ENCODE results near the gene SGPP2.

The SGPP2 gene

DNA sequence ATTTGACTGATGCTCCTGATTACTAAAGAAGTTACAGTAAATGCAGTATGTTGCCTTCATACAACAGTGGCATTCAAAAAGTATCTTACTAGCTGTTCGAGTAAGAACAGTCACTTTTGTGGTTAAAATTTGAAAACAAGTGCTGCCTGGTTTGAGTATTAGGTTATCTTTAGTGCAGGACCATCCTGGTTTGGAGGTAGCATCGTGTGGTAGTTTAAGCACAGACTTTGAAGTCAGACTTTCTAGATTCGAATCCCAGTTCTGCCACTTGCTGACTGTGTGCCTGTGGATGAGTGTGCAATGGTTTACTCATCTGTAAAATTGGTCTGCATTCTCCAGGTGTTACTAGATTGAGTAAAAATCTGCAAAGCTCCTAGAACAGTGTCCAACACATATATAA is 96.8 kb downstream of the SGPP2 start:
- H3K4me3 ChIP-seq (ENCODE audit: low read depth, low read length), result no peak overlapping the region

- H3K4me3 ChIP-seq (ENCODE audit: low read depth, low read length), result no peak overlapping the region
These were observed 97.7 kb downstream of the SGPP2 start for GRCh38 chr2:222522082-222522481.

DNA sequence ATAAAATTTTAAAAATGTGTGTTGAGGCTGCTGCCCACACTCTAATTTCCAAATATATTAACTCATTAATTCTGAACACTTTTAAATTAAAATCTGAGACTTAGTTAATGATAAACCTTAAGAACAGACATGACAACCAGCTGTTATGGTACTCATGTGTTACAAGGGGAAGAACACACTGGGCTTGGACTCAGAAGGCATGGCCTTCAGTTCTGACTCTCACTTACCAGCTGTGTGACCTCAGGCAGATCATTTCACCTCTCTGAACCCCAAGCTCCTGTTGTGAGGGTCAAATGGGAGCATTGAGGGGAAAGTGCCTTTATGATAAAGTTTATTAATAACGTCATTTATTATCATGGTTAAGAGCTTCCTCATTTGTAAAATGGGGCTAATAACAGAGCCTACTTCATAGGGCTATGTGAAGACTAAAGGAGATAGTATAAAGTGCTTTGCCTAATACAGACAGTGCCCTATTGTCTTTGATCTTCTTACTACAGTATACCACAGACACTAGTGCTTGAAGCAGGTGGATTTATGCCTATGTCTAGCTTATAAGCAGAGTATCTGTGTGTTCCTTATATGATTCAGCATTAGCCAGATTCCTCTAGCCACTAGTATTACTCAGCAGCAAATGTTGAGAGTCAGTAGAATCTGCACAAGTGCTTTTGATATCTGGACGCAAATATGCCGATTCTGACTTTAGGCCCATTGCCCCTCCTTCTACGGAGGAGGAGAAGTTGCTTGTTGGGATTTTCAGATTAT is 99.6 kb downstream of the SGPP2 start:
- H3K4me3 ChIP-seq (ENCODE audit: low read depth, low read length), result no peak overlapping the region

DNA sequence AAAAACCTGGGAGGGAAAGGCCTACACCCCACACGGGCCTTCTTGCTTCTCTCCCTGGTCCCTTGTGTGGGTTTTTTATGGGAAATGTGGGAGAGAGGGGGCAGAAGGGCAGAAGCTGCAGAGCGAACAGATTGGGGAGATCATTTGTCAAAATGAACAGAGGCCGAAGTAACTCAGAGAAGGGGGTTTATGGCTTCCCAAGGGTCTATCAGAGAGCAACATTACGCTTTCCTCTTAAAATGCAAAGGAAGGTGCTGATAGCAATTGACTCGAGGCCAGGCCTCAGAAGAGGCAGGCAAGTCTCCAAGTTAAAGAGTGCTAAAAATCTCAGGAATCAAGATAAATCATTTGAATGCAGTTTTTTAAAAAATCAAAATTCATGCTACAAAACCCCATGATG is 101.5 kb downstream of the SGPP2 start:
- no peak overlapping the region for H3K4me3 ChIP-seq (ENCODE audit: low read depth, low read length)

- H3K4me3 ChIP-seq (ENCODE audit: low read depth, low read length), result no peak overlapping the region
These were observed 102.3 kb downstream of the SGPP2 start for GRCh38 chr2:222526480-222527277.

GRCh38 chr2:222532315-222532714 is 108.0 kb downstream of the SGPP2 start:
- no peak overlapping the region for H3K4me3 ChIP-seq (ENCODE audit: low read depth, low read length)

- H3K4me3 ChIP-seq (ENCODE audit: low read depth, low read length), result no peak overlapping the region
These were observed 111.1 kb downstream of the SGPP2 start for GRCh38 chr2:222535477-222535876.

DNA sequence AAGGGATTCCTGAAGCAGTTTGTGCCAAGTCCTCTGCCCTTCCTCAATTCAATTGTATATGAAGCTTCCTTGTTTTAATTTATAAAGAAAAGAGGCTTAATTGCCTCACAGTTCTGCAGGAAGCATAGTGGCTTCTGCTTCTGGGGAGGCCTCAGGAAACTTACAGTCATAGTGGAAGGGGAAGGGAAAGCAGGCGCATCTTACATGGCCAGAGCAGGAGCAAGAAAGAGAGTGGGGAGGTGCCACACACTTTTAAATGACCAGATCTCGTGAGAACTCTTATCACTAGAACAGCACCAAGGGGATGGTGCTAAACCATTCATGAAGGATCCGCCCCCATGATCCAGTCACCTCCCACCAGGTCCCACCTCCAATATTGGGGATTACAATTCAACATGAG is 114.2 kb downstream of the SGPP2 start:
- no peak overlapping the region for H3K4me3 ChIP-seq (ENCODE audit: low read depth, low read length)

DNA sequence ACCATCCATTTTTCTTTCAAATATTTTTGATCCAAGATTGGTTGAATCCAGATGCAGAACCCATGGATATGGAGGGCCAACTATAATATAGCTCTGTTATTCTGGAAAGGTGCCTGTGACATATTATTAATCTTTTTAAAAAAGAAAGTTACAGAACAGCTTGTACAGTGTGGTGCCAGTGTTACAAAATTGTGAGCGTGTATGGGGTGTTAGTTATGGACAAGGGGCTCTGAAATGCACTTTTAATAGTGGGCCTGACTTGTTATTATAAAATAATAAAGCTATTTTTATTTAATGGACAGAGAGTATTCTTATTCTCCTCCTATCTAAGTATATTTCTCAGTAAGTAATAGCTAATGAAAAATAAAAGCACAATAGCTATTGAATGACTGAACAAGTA is 120.3 kb downstream of the SGPP2 start:
- no peak overlapping the region for H3K4me3 ChIP-seq (ENCODE audit: low read depth, low read length)

DNA sequence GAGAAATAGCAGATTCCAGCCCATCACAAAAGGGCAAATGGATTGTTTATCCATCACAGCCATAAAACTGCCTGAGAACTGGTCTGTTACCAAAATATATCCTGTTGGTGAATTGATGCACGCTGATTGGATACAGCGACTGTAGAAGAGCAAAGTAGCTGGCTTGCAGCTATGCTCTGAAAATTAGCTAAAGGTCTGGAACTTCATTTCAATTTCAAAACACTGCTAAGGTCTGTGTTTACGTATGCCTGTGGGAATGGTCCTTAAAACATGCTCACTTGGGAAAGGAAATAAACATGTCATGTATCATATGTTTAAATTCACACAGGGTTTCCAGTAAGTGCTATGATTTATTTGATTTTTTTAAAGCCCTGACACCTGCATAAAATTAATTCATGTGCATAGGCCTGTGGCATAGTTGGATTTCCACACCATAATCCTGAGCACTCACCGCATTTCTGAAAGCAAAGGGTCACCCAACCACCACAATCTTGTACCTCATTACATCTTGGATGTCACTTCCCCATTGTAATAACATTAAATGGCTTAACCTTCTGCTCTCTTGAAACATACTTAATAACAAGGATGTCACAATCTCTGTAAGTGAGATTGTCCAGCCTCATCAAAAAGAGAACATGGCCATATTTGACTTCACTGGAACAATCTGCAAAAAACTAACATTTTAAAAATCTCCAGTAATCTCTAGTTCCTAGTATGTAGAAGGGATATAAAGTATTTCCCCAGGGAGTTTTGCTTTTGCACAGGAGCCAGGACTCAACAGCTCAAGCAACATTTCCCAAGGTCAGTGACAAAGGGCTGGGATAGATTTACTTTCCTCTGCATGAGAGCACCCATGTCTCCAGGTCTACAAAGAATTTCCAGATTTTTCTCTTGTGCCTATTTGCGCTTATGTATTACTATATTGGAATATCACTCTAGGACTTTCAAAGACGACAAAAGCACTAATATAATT is 121.8 kb downstream of the SGPP2 start:
- H3K4me3 ChIP-seq (ENCODE audit: low read depth, low read length), result no peak overlapping the region

DNA sequence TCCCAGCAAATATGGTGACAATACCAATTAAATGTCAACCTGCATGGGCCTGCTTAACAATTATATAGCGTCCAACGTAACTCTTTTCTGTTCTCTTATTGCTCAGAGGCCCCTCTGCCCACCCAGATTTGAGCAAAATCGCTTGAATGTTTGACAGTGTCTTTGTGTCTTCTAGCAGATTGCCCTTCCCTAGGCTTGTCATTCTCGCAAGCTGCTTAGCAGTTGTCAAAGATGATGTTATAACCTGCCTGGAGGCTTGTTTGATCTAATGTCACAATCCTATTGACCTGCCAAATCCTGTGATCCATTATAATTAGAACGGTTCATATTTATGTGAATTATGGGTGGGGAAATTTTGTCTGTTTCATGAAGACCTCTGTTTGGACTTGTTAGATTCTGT is 122.7 kb downstream of the SGPP2 start:
- no peak overlapping the region for H3K4me3 ChIP-seq (ENCODE audit: low read depth, low read length)

- H3K4me3 ChIP-seq (ENCODE audit: low read depth, low read length), result no peak overlapping the region
These were observed 124.6 kb downstream of the SGPP2 start for GRCh38 chr2:222548992-222549391.

DNA sequence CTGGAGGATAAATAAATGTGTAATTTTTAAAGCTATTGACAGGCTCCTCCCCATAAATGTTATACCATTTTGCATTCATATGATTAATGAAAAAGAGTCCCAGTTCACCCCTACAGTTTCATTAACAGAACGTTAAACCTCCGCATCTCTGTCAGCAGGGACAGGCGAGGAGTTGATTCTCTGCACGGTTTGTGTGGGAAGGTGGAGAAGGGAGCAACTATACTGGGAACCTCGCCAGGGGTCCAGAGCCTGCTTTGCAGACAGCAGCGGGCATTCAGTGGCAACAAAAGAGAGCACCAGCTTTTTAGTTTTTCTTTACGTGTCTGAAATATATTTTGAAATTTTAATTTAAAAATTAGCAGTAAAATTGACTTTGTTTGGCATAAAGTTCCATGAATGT is 130.2 kb downstream of the SGPP2 start:
- no peak overlapping the region for H3K4me3 ChIP-seq (ENCODE audit: low read depth, low read length)

DNA sequence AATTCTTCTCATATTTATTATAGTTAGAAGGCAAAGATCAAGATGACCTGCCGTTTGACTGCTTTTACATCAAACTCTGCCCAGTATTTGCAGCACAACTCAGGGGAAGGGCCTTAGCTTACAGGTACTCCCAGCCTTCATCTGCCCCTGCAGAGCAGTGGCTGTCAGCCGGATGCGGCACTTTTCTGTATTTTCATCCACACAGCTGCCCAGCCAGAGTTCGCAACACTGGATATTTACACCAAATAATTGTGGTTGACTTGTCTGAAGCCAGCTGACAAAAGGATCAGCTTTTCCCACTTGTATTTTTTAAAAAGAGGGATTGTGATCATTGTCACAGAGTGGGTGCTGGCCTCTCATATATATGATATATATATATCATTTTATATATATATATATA is 136.8 kb downstream of the SGPP2 start:
- no peak overlapping the region for H3K4me3 ChIP-seq (ENCODE audit: low read depth, low read length)

DNA sequence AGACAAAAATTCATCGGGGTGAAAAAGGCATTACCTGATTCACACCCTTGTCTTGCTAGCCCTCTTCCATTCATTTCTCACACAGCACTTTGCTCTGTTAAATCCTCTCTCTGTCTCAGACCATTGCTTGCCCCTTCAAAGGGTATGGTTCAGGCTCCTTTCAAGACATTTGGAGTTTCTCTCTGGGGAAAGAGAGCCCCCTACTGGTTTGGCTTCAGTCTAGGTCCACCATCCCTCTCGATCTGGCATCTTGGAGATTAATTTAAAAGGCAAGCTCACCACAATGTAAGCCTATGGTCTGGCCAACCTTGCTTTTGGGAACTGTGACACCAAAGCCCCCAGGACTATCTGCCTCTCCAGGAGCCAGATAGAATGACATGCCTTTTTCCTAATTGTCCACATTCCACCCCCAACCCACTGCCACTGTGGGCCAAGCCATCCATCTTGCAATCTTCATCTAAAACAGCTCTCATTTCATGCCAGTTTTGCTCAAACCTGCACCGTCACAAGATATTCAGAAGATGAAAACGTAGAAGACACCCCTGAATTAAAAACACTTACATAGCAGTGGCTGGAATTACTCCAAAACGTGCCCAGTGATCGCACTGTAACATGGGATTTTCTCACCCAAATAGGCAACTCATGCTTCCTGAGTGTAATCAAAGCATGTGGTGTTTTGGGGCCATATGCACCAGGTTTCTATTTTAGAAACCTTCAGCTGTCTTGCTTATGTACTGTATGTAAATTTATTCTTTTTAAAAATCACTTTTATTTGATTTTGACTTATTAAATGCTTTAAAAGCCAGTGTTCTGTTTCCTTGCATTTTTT is 137.7 kb downstream of the SGPP2 start:
- H3K4me3 ChIP-seq (ENCODE audit: low read depth, low read length), result no peak overlapping the region

- H3K4me3 ChIP-seq (ENCODE audit: low read depth, low read length), result no peak overlapping the region
These were observed 138.9 kb downstream of the SGPP2 start for GRCh38 chr2:222563106-222563718.

DNA sequence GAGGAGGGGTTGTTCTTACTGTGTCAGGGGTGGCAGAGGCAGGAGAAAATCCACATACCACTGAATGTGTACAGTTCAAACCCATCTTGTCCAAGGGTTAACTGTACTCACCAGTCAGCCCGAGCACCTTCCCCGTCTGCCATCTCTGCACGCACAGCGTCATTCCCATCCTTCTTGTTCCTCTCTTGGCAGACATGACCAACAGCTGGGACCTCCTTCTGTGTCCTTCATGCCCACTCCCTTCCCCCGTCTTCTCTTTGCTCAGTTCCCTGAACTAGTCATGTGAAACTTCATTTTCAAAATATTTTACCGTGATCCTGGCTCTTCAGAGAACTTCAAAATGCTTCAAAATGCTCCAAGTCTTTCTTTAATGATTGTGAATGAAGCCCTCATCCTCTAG is 139.6 kb downstream of the SGPP2 start:
- H3K4me3 ChIP-seq (ENCODE audit: low read depth, low read length), result no peak overlapping the region

GRCh38 chr2:222566229-222566628 is 141.9 kb downstream of the SGPP2 start:
- H3K4me3 ChIP-seq (ENCODE audit: low read depth, low read length), result no peak overlapping the region

DNA sequence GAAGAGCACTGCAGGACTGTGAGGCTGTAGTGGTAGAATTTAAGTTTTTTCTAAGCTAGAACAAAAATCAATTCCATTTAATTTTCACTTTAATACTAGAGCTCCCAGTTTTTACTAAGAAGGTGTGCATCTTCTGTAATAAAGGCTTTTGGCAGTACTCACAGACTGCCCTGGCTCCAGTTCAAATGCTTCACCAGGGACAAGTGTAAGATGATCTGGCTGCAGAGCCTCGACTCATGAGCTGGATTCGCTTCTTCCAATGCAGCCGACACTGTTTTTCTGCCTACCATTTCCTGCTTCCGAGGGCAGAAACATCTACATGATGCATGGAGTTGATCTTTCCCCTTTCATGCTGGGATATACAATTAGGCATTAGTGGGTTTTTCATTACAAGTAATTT is 144.5 kb downstream of the SGPP2 start:
- H3K4me3 ChIP-seq (ENCODE audit: low read depth, low read length), result no peak overlapping the region

DNA sequence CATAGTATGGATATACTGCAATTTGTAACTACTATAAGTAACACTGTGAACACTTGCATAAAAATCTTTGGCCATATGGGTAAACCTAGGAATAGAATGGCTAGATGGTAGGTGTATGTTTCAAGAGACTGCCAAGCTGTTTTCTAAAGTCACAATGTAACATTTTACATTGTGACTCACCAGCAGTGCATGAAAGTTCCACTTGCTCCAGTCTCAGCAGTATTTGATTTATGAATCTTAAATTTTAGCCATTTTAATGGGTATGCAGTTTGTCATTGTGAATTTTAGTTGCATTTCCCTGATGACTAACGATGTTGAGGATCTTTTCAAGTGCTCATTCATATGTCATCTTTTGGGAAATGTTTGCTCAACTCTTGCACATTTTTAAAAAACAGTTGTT is 145.5 kb downstream of the SGPP2 start:
- no peak overlapping the region for H3K4me3 ChIP-seq (ENCODE audit: low read depth, low read length)

All from iPS-11a (cell line).